SK-N-SH treated with all-trans-retinoic acid at 6 μM for 48 hours (cell line): ENCODE data around the gene TMTC2.

ENCODE experiments used
- ATAC-seq: fragments of 200-7000 bp; cut with Tn5 transposase; 3 replicates; pipeline ENCODE4 v1.9.1; 2020; ENCODE audit warnings: mild to moderate bottlenecking, moderate library complexity
- ARNTL ChIP-seq: fragments of 450-650 bp; formaldehyde crosslinking; IDR thresholded peaks from 2 replicates; pipeline ENCODE4 v1.5.0; 2020; ENCODE audit warnings: low read depth, mild to moderate bottlenecking, moderate library complexity, borderline replicate concordance
- BACH2 ChIP-seq: fragments of 250-450 bp; sonication (Bioruptor Pico); IDR thresholded peaks from 2 replicates; pipeline ENCODE4 v1.9.0; 2021; ENCODE audit warnings: mild to moderate bottlenecking, borderline replicate concordance
- CREB5 ChIP-seq: fragments of 250-450 bp; sonication (Bioruptor Pico); IDR thresholded peaks from 2 replicates; pipeline ENCODE4 v1.5.1; 2020; ENCODE audit warnings: low read depth, mild to moderate bottlenecking, moderate library complexity
- CSDC2 ChIP-seq: fragments of 250-450 bp; sonication (Bioruptor Pico); IDR thresholded peaks from 2 replicates; pipeline ENCODE4 v1.5.0; 2020; ENCODE audit warnings: mild to moderate bottlenecking, moderate library complexity
- CSRNP3 ChIP-seq: fragments of 250-450 bp; sonication (Bioruptor Pico); IDR thresholded peaks from 2 replicates; pipeline ENCODE4 v1.5.1; 2021; ENCODE audit warnings: mild to moderate bottlenecking, moderate library complexity
- ESRRG ChIP-seq: fragments of 250-450 bp; sonication (Bioruptor Pico); IDR thresholded peaks from 2 replicates; pipeline ENCODE4 v1.6.1; 2021; ENCODE audit warnings: mild to moderate bottlenecking
- GLIS3 ChIP-seq: fragments of 250-450 bp; sonication (Bioruptor Pico); IDR thresholded peaks from 2 replicates; pipeline ENCODE4 v1.5.0; 2020; ENCODE audit warnings: mild to moderate bottlenecking, moderate library complexity
- ISL1 ChIP-seq: fragments of 250-450 bp; sonication (Bioruptor Pico); IDR thresholded peaks from 2 replicates; pipeline ENCODE4 v2.1.2; 2022; ENCODE audit warnings: mild to moderate bottlenecking, moderate library complexity
- OSR1 ChIP-seq: fragments of 250-450 bp; sonication (Bioruptor Pico); IDR thresholded peaks from 2 replicates; pipeline ENCODE4 v1.8.0; 2022; ENCODE audit warnings: moderate library complexity, mild to moderate bottlenecking, inconsistent platforms
- PPARA ChIP-seq: fragments of 250-450 bp; sonication (Bioruptor Pico); IDR thresholded peaks from 2 replicates; pipeline ENCODE4 v1.5.0; 2020; ENCODE audit warnings: mild to moderate bottlenecking, borderline replicate concordance
- RARB ChIP-seq: fragments of 250-450 bp; sonication (Bioruptor Pico); IDR thresholded peaks from 2 replicates; pipeline ENCODE4 v1.8.0; 2021; ENCODE audit warnings: mild to moderate bottlenecking, moderate library complexity
- SNAI2 ChIP-seq: fragments of 250-450 bp; sonication (Bioruptor Pico); IDR thresholded peaks from 2 replicates; pipeline ENCODE4 v1.5.0; 2020; ENCODE audit warnings: mild to moderate bottlenecking, moderate library complexity
- TCF4 ChIP-seq: fragments of 250-450 bp; sonication (Bioruptor Pico); IDR thresholded peaks from 2 replicates; pipeline ENCODE4 v1.8.0; 2021; ENCODE audit warnings: mild to moderate bottlenecking, moderate library complexity, borderline replicate concordance
- TOX ChIP-seq: fragments of 250-450 bp; sonication (Bioruptor Pico); IDR thresholded peaks from 2 replicates; pipeline ENCODE4 v1.8.0; 2021; ENCODE audit warnings: mild to moderate bottlenecking, moderate library complexity, borderline replicate concordance
- TSHZ2 ChIP-seq: fragments of 250-450 bp; sonication (Bioruptor Pico); IDR thresholded peaks from 2 replicates; pipeline ENCODE4 v1.5.0; 2020; ENCODE audit warnings: mild to moderate bottlenecking, moderate library complexity
- ZC3H10 ChIP-seq: fragments of 250-450 bp; sonication (Bioruptor Pico); IDR thresholded peaks from 2 replicates; pipeline ENCODE4 v1.5.1; 2021; ENCODE audit warnings: mild to moderate bottlenecking, moderate library complexity
- ZFP3 ChIP-seq: fragments of 250-450 bp; sonication (Bioruptor Pico); IDR thresholded peaks from 2 replicates; pipeline ENCODE4 v1.5.0; 2020; ENCODE audit warnings: mild to moderate bottlenecking, moderate library complexity
- ZFP30 ChIP-seq: fragments of 450-650 bp; formaldehyde crosslinking; IDR thresholded peaks from 2 replicates; pipeline ENCODE4 v1.5.0; 2022; ENCODE audit warnings: mild to moderate bottlenecking, moderate library complexity
- ZNF565 ChIP-seq: fragments of 450-650 bp; formaldehyde crosslinking; conservative IDR thresholded peaks from 2 replicates; pipeline ENCODE4 v1.5.0; 2020; ENCODE audit warnings: low read depth, mild to moderate bottlenecking, moderate library complexity
- ZNF70 ChIP-seq: fragments of 450-650 bp; formaldehyde crosslinking; IDR thresholded peaks from 2 replicates; pipeline ENCODE4 v1.5.0; 2020; ENCODE audit warnings: mild to moderate bottlenecking, moderate library complexity
- ZNF8 ChIP-seq: fragments of 450-650 bp; formaldehyde crosslinking; IDR thresholded peaks from 2 replicates; pipeline ENCODE4 v1.5.0; 2020; ENCODE audit warnings: mild to moderate bottlenecking, moderate library complexity
- TF ChIP-seq, protein P1 (sequence below): fragments of 250-450 bp; sonication (Bioruptor Pico); IDR thresholded peaks from 2 replicates; pipeline ENCODE4 v1.8.0; 2020; ENCODE audit warnings: mild to moderate bottlenecking, moderate library complexity, borderline replicate concordance
- TF ChIP-seq, protein P2 (sequence below): fragments of 250-450 bp; sonication (Bioruptor Pico); IDR thresholded peaks from 2 replicates; pipeline ENCODE4 v1.8.0; 2021; ENCODE audit warnings: low read depth, mild to moderate bottlenecking, moderate library complexity, borderline replicate concordance

Gene TMTC2

GRCh38 chr12:83156815-83157214 is 470.1 kb downstream of the TMTC2 start:
- no peak for ATAC-seq

DNA sequence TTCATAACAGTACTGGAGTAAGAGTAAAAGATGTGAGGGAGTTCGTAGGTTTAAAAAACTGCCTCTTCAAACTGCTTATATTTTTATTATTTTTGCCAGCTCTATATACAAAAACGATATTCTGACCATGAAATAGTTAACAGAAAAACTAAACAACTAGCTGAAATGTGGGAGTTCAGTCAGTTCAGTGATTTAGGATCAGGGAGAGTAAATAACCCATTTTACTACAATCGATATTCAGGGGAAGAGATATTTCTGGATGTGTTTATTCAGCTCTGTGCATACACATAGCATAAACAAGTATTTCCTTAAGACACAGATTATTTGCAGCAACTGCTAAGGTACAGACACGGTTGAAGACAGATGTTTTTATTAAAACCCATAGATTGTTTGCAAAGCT is 470.9 kb downstream of the TMTC2 start:
- TF ChIP-seq TCF4 (CRISPR knock-in tag) = no peak
- TF ChIP-seq GLIS3 (CRISPR knock-in tag) = no peak
- no peak for TF ChIP-seq TOX (CRISPR knock-in tag)
- TF ChIP-seq, protein P1, sequence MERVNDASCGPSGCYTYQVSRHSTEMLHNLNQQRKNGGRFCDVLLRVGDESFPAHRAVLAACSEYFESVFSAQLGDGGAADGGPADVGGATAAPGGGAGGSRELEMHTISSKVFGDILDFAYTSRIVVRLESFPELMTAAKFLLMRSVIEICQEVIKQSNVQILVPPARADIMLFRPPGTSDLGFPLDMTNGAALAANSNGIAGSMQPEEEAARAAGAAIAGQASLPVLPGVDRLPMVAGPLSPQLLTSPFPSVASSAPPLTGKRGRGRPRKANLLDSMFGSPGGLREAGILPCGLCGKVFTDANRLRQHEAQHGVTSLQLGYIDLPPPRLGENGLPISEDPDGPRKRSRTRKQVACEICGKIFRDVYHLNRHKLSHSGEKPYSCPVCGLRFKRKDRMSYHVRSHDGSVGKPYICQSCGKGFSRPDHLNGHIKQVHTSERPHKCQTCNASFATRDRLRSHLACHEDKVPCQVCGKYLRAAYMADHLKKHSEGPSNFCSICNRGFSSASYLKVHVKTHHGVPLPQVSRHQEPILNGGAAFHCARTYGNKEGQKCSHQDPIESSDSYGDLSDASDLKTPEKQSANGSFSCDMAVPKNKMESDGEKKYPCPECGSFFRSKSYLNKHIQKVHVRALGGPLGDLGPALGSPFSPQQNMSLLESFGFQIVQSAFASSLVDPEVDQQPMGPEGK (CRISPR knock-in tag) = no peak
- TF ChIP-seq ZFP3 (CRISPR knock-in tag) = no peak
- no peak for TF ChIP-seq ZNF70 (CRISPR knock-in tag)
- TF ChIP-seq SNAI2 (CRISPR knock-in tag) = no peak
- no peak for TF ChIP-seq ZNF8 (CRISPR knock-in tag)
- TF ChIP-seq OSR1 (CRISPR knock-in tag) = no peak
- no peak for TF ChIP-seq ARNTL
- TF ChIP-seq ESRRG = no peak
- TF ChIP-seq CREB5 = no peak
- no peak for TF ChIP-seq TSHZ2 (CRISPR knock-in tag)
- no peak for TF ChIP-seq CSRNP3 (CRISPR knock-in tag)
- no peak for ATAC-seq

More at GRCh38 chr12:83156815-83157214, 470.1 kb downstream of the TMTC2 start:
- TF ChIP-seq BACH2 (CRISPR knock-in tag) = no peak
- TF ChIP-seq ZNF565 (CRISPR knock-in tag) = no peak
- TF ChIP-seq PPARA = no peak
- TF ChIP-seq ESRRG = no peak
- no peak for TF ChIP-seq ARNTL
- TF ChIP-seq, protein P2, sequence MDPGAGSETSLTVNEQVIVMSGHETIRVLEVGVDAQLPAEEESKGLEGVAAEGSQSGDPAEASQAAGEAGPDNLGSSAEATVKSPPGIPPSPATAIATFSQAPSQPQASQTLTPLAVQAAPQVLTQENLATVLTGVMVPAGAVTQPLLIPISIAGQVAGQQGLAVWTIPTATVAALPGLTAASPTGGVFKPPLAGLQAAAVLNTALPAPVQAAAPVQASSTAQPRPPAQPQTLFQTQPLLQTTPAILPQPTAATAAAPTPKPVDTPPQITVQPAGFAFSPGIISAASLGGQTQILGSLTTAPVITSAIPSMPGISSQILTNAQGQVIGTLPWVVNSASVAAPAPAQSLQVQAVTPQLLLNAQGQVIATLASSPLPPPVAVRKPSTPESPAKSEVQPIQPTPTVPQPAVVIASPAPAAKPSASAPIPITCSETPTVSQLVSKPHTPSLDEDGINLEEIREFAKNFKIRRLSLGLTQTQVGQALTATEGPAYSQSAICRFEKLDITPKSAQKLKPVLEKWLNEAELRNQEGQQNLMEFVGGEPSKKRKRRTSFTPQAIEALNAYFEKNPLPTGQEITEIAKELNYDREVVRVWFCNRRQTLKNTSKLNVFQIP (CRISPR knock-in tag) = no peak
- no peak for TF ChIP-seq CSDC2 (CRISPR knock-in tag)
- TF ChIP-seq ZNF70 (CRISPR knock-in tag) = no peak
- TF ChIP-seq RARB = no peak
- no peak for TF ChIP-seq ZC3H10
- no peak for TF ChIP-seq TOX (CRISPR knock-in tag)
- no peak for TF ChIP-seq ISL1 (CRISPR knock-in tag)
- no peak for TF ChIP-seq CSRNP3 (CRISPR knock-in tag)
- TF ChIP-seq TSHZ2 (CRISPR knock-in tag) = no peak
- no peak for TF ChIP-seq GLIS3 (CRISPR knock-in tag)
- no peak for TF ChIP-seq SNAI2 (CRISPR knock-in tag)
- TF ChIP-seq OSR1 (CRISPR knock-in tag) = no peak
- TF ChIP-seq ZFP3 (CRISPR knock-in tag) = no peak
- no peak for TF ChIP-seq ZFP30
